LNCAP (cell line): ENCODE measurements around the gene NDUFAF8.

Experiments used
- CTCF ChIP-seq: fragments of 450-650 bp; IDR thresholded peaks from 2 replicates; pipeline ENCODE4 v1.5.1; 2017; ENCODE audit warnings: mild to moderate bottlenecking

Gene NDUFAF8

GRCh38 chr17:81230043-81230820 lies 8.9 kb upstream of the NDUFAF8 start:
- TF ChIP-seq CTCF, result peak; percentile 47

GRCh38 chr17:81231121-81231645 lies 7.9 kb upstream of the NDUFAF8 start:
- no peak for TF ChIP-seq CTCF

GRCh38 chr17:81231766-81232581 lies 7.1 kb upstream of the NDUFAF8 start:
- TF ChIP-seq CTCF, result no peak

- no peak for TF ChIP-seq CTCF
Observed at GRCh38 chr17:81232616-81233241, 6.4 kb upstream of the NDUFAF8 start.

GRCh38 chr17:81233316-81233715 lies 5.8 kb upstream of the NDUFAF8 start:
- no peak for TF ChIP-seq CTCF

- no peak for TF ChIP-seq CTCF
Observed at GRCh38 chr17:81233811-81234505, 5.2 kb upstream of the NDUFAF8 start.

GRCh38 chr17:81234506-81234855 lies 4.6 kb upstream of the NDUFAF8 start:
- TF ChIP-seq CTCF, result no peak
